ENCODE data around the gene DAW1.
"Not testable (repeated sequence)": the region's sequence is repeated elsewhere in the genome, so short reads cannot be mapped to it uniquely, and the experiment has no call there.

The DAW1 gene, protein sequence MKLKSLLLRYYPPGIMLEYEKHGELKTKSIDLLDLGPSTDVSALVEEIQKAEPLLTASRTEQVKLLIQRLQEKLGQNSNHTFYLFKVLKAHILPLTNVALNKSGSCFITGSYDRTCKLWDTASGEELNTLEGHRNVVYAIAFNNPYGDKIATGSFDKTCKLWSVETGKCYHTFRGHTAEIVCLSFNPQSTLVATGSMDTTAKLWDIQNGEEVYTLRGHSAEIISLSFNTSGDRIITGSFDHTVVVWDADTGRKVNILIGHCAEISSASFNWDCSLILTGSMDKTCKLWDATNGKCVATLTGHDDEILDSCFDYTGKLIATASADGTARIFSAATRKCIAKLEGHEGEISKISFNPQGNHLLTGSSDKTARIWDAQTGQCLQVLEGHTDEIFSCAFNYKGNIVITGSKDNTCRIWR

DNA sequence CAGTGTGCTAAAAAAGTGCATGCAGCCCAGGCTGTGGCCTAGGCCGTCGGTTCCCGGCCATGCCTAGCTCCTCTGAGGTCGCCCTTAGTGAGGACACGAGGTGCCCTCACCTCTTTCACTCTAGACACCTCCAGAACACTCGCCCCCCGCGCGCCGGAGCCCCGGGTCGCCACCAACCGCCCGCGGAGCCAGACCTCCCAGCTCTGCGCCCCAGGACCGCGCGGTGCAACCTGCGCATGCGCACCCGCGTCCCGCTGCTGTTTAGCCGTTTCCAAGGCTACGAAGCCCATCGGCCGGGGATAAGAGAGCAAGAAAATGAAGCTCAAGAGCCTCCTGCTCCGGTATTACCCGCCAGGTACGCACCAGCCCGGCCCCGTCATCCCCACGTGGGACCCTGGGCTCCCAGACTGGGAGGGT, at the start of gene DAW1:
Gene DAW1, plus strand, starts transcription at position 257 of the 417 bp plus-strand sequence. Its CDS starts 59 bp downstream, at position 316.
- peak; percentile 61 for DNase-seq

DNA sequence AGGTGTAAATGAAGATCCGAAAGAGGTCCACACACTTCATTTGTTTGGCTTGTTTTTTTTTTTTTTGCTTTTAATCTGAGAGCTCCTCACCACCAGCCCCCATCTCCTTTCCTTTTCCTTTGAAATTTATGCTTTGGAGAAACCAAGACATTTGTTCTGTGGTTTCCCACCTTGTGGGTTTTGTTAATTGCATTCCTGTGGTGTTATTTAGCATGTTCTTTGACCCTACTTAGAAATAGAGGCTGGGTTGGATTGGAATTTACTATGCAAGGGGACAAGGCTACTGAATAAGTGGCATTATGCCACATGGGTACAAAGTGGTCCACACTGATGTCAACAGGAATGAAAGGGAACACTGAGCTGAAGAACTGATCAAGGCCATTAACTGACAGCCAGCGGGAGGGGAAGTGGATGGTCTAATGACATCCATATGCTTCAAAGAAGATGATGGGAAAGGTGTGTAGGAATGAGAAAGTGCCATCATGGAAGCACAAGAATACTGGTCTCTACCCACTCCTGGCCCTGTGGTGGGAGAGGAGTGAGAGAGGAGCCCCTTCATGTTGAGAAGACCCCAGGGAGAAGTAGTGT, 48.9 kb upstream of the DAW1 start:
- no peak for DNase-seq

DNA sequence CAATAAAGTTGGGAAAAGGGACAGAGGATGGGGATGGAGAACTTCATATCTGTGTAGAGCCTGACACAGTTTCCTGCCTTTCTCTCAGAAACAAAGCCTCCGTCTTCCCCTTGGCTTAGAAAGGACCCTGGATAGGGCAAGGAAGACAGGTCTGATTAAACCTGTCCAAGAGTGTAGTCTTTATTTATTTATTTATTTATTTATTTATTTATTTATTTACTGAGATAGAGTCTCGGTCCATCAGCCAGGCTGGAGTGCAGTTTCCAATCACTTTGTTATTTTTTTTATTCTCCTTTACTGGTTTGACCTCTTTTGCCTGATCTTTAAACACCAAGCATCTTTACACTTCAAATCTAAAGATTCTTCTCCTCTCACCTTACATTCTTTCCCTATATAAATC, 47.5 kb upstream of the DAW1 start:
- DNase-seq = no peak

DNA sequence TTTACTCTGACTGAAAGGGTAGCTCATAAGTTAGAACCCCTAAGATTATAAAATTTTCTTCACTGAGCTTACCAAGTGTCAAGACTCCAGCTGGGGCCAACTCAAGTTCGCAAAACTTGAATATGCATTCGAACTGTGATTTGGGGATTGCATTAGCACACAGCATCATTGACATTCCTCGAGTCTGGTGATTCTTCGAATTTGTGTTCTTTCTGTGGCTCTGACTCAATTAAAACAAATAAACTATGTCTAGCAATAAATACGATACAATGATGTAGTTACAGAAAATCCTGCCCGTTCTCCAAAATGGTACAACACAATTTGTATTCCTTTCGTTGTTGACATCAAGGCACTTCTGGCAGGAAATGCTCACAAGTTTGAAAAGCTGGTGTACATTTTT, 46.7 kb upstream of the DAW1 start:
- DNase-seq = no peak

DNA sequence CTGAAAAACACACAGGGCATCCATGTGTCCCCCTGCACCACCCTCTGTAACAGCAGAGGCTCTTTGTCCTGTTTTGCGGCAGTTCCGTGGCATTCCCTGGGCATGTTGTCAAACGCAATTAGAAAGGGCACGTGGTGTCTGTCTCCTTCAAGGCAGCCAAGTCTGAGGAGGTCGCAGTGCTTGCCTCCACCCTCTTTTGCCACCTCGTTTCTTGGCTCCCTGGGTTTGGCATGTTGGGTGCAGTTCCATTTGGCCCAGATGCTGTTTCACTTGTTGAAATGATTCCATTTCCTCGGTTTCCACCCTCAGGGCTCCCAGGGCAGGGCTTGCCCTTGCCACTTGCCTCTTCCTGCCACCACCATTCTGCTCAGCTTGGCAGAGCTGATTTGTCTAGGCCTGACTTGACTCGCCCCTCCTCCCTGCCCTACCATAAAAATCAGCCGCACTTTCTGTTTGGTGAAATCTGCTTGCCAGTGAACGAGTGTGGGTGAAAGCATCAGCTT, 45.4 kb upstream of the DAW1 start:
- DNase-seq = no peak

DNA sequence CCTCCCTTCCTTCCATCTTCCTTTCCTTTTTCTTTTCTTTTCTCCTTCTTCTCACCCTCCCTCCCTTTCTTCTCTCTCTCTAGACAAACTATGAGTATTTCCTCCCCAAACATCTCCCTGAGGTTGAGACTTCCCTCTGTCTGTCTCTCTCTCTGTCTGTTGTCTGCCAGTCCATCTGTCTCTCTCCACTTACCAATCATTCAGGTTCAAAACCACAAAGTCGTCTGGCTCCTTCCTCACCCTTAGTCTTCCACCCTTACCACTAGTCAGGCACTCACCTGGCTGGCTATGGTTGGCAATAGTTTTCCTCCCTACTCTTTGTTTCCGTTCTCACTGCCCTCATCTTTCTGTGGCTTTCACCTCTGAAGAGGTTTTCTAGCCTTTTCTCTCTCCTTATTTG, 44.9 kb upstream of the DAW1 start:
- DNase-seq = no peak

DNA sequence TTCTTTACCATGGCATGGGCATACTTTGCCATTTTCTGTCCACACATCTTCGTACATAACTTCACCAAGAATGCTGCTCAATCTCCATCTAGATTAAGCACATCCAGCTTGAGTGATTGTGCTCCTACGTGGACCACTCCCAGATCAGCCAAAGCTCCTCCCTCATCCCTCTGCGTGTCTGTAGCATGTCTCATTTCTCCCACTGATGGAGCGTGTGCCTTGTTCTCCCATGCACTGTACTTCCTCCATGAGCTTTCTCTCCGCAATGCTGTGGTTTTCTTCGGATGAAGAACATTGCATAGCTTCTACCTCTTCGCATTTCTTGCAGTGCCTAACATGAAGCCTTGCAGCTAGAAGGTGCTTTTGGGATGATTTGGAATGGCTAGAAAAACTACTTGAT, 44.3 kb upstream of the DAW1 start:
- no peak for DNase-seq

DNA sequence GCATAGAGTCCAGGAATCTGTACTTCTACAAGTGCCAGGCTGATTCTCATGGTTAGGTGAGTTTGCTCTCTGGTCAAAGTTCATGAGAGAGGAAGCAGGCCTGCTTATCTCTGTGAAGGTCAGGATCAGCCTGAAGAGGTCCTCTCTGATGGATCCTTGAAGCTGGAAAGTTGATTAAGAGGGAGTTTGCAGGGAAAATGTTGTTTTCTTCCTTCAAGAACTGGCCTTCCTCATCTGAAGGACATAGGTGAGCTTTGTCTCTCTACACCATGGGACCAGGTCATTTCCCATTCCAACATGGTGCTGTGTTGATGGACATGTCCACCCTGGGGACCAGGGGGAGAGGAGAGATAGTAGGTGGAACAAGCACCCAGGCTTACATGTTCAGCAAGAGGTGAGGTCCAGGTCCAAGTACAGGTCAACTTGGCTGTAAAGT, 42.9 kb upstream of the DAW1 start:
- no peak for DNase-seq

DNA sequence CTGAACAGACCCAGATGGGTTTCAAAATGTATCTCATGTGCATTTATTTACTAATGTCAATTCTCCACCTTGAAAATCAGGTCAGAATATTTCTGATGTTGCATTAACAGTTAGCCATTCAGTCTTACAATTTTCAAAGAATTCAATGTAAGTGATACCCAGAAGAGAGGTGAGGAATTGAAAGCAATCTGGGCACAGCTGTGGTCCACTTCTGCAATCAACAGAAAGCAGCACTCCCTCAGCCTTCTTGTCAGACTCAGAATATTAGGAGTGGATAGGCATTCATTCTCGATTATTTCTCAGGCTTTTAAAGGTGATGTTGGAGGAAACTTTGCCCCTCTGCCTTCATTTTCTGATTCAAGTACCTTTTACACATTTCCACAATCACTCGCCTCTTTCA, 42.1 kb upstream of the DAW1 start:
- DNase-seq = no peak

DNA sequence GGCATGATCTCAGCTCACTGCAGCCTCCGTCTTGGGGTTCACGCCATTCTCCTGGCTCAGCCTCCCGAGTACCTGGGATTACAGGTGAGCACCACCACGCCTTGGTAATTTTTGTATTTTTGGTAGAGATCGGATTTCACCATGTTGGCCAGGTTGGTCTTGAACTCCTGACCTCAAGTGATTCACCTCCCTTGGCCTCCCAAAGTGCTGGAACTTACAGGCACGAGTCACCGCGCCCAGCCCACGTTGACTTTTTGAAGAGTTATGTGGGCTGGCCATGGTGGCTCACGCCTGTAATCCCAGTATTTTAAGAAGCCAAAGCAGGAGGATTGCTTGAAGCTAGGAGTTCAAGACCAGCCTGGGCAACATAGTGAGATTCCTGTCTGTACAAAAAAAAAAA, 37.0 kb upstream of the DAW1 start:
- DNase-seq = no peak

DNA sequence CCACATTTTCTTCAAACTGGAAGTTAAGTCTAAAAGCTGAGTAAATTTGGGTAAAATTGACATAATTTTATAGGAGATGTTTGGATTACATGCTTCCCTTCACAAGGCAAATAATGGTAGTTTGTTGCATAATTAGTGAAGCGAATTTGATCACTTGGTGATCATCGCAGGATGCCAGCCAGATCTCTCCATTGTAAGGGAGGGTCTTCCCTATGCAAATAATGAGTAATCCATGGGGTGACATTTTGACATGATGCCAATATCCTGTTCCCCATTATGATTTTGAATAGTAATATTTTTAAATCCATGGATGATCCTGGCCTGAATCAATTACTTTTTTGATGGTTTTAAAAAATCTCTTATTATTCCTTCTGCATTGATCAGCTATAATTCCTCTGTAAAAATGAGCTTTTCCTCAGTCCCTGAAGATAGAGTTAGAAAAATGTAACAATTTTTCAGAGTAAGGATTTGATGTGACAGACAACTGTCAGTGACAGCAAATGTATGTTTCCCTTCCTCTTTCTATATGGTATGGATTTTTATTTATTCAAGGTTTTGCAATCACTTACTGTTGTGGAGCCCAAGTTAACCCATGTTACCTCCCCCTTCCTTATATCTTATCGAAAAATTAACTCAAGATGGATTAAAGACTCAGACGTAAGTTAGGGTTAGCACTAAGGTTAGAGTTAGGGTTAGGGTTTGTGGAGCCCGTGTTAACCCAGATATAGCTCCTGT, 36.3 kb upstream of the DAW1 start:
- DNase-seq = no peak

DNA sequence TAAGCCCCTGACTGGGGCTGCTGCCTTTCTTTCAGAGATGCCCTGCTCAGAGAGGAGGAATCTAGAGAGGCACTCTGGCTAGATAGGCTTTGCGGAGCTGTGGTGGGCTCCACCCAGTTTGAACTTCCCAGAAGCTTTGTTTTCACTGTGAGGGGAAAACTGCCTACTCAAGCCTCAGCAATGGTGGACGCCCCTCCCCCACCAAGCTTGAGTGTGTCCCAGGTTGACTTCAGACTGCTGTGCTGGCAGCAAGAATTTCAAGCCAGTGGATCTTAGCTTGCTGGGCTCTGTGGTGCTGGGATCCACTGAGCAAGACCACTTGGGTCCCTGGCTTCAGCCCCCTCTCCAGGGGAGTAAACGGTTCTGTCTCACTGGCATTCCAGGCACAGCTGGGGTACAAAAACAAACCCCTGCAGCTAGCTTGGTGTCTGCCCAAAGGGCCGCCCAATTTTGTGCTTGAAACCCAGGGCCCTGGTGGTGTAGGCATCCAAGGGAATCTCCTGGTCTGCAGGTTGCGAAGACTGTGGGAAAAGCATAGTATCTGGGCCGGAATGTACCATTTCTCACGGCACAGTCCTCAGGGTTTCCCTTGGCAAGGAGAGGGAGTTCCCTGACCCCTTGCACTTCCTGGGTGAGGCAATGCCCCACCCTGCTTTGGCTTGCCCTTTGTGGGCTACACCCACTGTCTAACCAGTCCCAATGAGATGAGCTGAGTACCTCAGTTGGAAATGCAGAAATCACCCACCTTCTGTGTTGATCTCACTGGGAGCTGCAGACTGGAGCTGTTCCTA, 31.9 kb upstream of the DAW1 start:
- not testable (repeated sequence) for DNase-seq

DNA sequence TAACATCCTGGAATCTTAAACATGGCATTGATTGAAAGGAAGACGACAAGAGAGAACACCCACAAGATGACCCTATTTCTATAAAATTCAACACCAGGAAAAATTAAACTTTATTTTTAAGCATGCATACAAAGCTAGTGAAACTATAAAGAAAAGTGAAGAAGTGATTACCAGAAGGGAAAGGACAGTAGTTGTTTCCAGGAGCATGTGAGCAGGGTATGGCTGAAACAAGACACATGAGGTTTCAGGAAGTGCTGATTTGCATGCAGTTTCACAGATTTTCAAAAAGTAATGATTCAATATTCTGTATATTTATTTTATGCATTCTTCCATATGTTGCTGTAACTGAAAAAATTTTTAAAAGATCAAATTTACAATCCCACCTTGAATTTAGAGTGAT, 24.6 kb upstream of the DAW1 start:
- DNase-seq = no peak

DNA sequence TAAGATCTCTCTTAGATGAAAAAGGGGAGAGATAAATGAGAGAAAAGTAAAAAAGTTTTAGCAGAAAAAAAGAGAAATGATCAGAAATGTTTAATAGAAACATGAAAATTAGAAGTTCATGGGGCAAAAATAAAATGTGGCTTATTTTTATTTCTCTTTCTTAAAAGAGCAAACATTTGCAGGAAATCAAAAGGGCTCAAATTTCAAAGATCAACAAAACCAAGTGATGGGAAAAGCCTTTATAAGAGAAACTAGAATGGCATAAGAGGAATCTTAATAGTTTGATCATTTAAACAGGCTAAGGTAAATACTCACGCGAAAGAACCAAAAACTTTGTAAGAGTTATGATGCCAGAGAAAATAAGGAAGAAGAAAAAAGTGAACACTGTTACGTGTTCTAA, 23.3 kb upstream of the DAW1 start:
- no peak for DNase-seq

DNA sequence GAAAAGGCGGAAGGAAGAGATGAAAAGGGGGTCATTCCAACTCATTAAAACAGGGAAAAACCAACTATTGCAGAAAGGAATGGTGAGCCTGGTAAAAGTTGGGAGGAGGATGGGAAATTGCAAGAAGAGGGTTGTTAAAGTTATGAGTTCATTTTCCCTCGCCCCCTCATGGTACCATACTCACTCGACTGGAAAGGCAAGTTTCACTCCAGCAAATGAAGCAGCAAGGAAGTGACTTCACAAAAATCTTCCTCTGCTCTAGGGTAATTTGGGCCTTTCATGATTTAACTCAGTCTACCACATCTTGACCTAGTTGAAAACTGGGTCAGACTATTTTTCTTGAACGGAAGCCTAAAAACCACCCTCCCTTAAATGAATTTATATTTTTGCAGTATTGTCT, 22.8 kb upstream of the DAW1 start:
- no peak for DNase-seq

DNA sequence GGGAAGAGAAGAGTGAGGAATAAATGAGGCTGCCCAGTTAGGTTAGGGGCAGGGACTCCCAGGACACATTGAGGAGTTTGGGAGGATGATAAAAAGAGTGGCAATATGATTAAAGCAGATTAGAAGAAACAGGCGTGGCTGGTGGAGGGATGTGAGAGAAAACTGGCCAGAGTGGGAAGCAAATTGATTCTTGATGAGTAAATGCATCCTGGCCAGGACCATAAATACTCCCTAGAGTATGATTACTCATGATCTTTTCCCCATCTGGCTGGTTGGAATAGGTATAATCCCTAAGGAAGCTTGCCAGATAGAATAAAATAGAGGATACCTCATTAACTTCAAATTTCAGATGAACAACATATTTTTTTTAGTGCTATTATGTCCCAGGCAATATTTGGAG, 21.5 kb upstream of the DAW1 start:
- no peak for DNase-seq

DNA sequence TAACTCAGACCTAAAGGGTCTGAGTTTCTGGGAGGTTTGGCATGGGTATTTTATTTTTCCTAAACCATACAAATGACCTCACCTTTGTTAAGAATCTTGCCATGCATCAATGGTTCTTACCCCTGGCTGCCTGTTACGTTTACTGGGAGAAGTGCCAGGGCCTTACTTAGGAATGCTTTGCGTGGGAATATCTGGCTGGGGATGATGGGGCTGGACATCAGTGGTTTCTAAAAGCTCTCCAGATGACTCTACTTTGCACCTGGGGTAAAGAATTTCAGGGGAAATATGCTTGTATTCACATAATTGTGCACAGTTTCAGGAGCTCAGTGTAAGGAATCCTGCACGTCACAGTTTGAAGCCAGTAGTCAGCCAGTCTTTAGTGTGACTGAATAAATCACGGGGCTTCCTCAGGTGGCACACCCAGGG, 18.2 kb upstream of the DAW1 start:
- no peak for DNase-seq

DNA sequence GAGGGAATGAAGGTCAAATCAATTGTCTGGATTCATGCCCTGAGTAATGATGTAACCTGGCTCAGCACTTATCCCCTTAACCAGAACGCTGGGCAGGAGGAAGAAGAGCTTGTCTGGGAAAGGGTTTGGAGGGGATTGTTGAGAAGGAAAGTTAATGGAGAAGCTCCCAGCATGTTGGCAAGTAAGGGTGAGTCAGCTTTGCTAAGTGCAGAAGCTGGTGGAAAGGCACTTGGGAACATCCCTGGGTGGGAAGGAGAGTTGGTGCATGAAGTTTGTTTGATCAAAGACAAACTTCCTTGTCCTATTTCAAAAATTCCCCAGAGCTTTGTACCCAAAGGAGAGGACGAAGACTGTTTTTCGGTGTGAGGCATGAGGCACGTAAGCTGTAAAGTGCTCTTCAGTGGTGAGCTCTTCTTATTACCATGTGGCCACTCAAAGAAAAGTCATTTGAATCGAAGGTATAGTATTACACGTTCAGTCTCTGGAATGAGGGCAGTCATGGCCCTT, 17.6 kb upstream of the DAW1 start:
- no peak for DNase-seq

DNA sequence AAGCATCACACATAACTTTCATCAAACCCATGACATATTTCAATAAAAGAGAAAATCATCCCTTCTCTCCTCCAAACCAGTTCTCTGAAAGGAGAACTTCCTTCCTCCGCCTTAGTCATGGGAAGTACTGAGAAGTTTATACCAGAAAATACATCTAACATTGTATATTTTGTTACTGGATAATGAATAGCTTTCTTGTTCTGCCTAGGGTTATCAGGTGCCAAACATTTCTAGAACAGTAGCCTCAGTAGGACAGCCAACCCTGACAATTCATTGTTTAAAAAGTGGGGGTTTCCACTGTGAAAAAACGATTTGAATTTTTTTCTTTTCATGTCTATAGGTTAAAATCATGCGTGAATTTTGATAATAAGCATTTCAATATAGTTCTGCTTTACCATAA, 16.0 kb upstream of the DAW1 start:
- no peak for DNase-seq

DNA sequence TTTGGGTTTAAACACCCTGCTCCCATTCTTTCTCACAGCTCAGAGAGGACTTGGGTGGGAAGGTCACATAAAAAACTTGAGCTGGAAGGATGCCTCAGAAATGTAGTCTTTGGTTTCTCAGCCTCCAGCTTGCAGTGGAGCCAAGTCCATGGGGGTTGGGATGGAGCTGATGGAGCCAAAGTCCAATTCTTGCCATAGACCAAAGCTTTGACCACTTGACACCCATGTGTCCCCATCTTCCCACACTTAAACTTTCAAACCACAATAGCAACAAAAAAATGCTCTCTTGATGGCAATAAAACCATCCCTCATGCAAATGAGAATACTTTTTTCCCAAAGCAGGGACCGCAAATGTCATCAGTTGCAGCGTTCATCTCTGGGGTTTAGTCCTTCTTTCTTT, 14.7 kb upstream of the DAW1 start:
- no peak for DNase-seq

DNA sequence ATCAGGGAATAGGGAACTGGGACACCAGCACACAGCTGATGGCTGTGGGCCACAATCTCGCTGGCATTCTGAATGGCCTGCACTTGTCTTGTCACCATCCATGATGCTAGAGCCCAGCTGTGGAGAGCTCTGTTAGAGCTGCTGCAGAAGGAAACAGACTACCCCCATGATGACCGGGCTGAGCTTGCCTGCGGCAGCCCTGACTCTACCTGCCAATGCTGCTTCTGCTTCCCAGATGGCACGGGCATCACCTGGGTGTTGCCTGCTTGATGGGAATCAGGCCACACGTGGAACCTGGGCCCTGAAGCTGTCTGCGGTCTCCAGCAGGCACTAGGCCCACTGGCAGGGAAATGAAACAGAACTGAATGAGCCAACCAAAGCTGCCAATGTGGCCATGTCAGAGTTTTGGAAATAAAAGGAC, 11.2 kb upstream of the DAW1 start:
- DNase-seq = no peak

DNA sequence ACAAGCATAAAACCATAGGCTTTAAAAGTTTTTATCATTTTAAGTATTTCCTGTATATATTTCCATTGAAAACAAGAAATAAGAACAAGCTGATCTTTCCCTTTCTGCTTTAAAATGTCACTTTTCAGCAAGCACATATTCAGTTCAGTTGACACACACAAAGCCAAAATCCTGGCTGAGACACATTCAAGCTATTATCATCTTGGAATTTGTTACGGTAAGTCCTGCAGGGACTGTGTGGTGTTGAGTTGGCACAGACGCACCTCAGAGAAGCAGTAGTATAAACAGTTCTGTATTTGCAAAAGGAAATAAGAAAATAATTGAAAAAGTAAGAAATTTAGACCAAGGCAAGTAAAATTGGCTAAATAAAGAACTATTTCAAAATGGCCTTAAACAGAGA, 10.4 kb upstream of the DAW1 start:
- DNase-seq = no peak
